Measurements from ENCODE around the gene XDH.
A peak's percentile ranks its signal among the peaks of the same experiment; 100 is the strongest.

The XDH gene

DNA sequence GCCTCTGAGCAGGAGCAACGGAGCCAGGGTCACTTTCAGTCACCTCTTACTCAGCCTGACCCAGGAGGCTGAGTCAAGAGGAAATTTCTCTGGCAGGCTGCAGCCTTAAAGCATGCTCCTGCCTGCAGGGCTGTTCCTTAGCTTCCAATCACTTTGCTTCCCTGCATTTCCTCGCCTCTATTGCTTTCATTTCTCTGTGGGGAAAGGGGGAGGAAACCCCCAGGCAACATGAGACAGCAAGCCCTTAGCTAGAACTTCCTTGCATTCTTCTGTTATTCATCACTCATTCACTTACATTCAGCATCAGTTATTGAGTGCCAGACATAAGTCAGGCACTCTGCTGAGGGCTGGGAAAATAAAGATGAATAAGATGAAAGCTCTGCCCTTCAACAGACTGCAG lies 13.0 kb downstream of the XDH start:
- no peak for DNase-seq

DNA sequence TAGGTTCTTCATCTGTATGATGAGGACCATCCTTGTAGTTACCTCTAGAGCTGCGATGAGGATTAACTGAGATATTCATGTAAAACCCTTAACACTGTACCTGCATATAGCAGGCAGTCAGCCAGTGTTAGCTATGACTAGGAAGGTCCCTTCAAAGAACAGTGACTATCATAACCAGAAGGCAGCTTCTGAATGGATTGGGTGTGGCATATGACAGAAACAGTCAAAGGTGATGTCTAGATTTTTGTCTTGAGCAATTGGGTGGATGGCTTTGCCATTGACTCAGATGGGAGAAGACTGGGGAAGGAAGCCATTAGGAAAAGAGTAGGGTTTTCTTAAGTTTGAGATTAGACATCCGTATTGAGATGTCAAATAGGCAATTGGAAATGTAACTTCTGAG lies 15.7 kb downstream of the XDH start:
- DNase-seq = no peak

DNA sequence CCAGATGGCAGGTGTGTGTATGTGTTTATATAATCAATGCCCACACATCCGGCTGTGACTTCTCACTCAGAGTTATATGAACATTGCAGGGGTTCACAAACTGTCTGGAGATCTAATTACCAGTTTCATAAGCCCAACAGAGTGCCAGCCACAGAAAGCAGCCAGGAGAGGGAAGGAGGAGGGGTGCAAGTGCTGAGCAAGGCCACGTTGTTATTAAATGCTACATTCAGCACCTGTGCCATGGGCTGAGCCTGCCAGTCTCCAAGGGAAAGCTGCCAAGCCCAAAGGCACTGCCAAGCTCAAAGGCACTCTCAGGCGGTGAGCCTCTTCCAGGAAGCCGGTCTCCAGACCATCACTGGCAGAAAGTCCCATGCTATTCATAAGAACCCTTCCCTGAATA lies 17.4 kb downstream of the XDH start:
- no peak for DNase-seq

DNA sequence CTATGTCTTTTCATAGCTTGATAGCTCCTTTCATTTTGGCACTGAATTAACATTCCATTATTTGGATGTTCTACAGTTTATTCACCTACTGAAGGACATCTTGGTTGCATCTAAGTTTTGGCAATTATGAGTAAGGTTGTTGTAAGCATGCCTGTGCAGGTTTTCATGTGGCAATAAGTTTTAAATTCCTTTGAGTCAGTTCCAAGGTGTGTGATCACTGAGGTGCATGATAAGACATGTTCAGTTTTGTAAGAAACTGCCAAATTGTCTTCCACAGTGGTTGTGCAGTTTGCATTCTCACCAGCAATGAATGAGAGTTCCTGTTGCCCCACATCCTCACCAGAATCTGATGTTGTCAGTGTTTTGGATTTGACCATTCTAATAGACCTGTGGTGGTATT lies 24.2 kb downstream of the XDH start:
- no peak for DNase-seq

DNA sequence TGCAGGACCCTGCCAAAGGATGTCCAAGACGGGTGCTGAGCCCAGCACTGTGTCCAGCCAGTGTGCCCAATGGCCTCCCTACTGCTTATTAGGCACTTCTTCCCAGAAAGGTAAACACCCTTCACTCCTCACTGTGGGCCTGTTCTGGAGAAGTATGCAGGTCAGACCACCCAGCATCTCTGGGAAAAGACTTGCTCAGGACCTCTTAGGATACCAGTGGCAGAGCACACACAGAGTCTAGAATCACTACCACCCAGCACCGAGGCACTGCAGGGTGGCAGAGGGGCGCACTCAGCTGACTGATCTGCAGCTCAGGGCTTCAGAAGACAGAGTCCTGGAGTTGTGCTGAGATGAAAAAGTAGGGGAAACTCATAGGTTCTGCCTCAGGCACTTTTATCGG lies 25.8 kb downstream of the XDH start:
- no peak for DNase-seq

DNA sequence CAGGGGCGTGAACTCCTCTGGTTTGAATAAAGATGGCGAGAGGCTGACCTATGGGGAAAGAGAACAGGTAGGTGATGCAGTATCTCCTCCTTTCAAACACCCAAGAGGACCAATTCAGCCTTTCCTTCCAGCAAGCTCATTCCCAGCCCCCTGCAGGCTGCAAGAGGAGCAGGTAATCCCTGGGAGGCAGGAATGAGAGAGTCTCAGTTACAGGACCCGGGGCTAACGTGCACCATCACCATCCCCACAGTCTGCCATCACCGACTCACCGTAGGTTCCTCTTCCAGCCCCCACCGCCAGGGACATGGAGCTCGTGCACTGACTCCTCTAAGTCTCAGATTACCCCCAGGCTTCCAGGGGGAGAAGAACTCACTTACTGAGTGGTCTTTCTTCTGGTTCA lies 26.7 kb downstream of the XDH start:
- no peak for DNase-seq

DNA sequence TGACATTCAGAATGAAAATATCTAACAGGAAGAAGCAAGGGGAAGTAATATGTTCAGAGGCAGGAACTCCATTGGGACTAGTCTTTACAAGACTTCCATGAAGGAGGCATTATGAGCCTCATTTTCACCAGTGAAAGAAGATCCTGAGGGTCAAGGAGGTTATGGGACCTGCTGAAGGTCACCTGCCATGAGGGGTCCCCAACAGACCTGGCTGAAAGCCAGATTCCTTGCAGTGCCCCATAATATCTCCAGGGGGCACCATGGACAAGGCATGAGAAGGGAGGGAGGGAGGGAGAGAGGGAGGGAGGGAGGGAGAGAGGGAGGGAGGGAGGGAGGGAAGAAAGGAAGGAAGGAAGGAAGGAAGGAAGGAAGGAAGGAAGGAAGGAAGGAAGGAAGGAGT lies 27.9 kb downstream of the XDH start:
- DNase-seq = peak; percentile 9

DNA sequence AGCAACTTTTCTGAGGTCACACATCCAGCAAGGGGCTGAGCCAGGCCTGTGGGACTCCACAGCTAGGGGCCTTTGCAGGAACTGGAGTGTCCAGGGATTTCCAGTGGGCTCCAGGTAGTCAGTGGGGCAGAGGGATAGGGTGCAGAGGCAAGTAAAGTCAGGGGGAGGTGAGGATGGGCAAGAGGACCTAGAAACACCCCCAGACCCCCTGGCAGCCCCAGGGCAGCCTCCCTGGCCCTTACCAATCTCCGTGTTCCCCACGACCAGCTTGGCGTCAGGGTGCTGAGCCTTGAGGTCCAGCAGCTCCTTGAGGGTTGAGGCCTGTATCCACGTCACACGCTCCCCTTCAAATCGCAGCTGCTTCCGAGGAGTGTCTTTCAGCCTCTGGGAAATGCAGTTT lies 28.4 kb downstream of the XDH start:
- no peak for DNase-seq

DNA sequence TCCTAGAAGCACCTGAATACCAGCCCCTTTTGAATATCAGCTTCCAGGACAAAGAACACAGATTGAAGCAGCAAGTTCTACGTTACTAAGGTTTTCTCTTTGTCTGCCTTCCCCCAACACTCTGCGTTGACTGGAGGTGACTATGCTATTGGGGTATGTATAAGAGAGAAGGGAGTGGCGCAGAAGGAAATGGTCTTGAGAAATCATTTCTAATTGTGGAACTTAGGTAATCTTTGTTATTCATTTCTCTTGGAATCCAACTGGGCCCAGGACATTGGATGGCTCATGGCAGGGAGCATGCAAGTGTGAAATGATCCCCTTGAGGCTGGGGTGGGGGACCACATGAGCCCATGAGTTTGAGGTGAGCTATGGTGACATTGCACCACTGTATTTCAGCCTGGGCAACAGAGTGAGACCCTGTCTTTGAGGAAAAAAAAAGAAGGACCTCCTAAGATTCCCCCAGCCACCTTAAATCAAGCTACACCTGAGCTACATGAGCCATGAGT lies 29.7 kb downstream of the XDH start:
- no peak for DNase-seq

DNA sequence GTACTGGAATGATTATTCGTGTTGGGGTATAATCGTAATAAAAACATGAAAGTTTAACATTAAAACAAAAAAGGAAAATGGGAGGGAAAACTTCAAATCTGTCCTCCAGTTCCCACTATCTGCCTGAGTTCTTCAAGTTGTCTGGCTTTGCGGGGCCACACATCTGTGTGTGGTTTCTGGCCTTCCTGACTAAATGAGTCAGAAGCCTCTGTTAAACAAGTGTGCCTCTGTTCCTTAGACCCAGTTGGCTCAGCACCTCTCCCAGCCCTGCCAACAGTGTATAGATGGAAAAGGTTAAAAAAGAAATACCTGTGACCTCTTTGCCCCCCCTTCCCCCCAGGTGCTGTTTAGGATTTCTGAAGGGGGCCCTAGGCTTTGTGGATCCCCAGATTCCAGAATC lies 30.2 kb downstream of the XDH start:
- peak; percentile 21 for DNase-seq

DNA sequence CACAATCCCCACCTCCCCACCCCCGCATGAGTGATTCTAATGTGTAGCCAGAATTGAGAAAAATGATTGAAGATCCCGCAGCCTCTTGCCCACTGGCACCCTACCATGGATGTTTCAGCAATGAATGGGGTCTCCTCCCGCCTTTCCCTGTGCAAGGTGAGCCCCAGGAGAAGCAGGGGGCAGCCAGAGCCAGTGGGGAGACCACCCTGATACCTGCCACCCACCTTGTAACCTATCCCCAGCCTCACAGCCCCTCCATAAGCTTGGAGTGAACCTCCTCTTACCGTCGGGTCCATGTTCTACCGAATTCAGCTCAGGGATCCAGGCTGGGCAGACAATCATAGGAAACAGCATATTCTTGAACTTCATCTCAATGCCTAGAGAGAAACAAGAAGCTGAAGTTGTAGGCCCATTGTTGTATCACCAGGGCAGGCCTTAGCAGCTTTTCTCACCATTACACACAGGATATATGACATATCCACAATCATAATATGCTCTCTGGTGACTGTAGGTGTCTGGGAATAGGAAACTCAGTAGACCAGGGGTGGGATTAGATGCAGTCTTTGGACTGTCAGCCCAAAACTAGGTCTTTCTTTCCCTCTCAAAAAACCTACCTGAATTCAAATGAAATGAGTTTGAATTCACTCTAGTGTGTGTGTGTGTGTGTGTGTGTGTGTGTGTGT lies 30.9 kb downstream of the XDH start:
- DNase-seq = no peak

DNA sequence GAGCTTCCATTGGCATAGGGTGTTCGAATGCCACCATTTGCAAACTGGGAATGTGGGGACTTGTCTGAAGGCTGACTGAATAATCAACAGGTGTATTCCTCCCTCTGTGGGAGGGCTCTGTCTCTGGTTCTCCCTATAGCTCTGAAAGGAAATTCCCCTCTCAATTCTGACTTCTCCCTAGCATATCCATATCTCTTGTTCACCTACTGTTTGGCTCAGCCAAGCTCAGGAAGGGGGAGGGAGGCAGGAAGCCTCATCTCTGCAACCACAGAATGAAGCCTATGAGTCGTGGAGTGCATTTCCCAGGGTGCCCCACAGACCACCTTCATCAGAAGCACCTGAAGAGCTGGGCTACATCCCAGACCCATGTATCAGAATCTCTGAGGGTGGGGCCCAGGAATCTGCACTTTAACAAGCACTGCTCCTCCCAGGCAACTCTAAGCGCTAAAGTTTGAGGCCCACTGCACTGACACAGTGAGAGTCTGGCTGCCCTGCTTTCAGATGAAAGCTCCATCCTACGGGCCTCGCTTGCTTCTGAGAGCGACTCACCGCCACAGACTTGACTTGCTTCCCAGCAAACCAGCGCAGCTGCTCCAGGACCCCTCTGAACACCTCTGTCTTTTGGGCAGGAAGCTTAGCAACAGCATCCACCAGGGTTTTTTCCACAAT lies 32.0 kb downstream of the XDH start:
- no peak for DNase-seq

DNA sequence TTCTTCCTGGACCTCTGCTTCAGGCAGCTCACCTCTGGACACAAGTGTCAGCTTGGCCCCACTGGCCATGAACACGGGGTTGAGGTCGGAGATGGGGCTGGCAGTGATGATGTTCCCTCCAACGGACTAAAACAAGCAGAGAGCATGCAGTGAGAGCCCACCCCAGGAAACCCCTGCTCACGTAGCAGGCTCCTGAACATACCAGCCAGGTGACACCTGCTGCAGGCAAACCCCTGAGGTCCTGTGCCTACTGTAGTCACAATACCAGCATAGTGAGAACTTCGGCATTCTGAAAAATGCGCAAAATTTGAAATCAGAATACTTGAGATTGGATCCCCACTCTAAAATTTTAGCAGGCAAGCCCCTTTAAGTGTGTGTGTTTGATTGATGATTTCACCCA lies 32.9 kb downstream of the XDH start:
- DNase-seq = no peak

DNA sequence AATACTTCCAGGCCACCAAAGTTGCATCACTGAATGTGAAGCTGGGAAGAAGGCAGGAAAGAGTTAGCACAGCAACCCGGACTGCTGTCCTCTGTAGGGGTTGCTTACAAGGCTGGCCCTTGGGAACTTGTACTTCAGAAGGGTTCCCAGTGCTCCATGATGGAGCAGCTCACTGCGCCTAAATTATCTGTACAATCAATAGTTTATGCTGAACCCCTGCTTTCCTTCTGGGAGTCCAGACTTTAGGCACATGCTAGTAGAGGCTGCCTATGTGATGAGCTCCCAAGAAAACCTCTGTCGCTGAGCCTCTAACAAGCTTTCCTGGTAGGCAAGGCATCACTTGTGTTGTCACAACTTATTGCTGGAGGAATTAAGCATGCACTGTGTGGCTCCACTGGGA lies 34.3 kb downstream of the XDH start:
- DNase-seq = no peak

DNA sequence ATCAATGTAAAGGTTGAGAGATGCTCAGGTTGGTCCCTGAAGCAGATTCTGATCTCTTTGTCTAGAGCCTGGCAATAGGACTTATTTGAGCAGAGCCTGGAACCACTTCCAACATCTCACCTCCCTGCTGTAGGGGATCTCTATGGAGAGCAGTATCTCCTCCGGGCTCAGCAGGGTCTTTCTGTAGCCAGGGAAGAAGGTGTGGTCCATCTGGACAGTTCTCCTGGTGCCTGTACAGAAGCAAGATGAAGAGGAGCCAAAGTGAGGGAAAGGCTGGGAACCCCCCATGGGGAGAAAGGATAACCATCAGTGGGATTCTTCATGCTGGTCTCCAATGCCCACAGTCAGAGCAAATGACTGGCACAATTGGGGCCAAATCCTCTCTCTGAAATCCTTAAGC lies 34.8 kb downstream of the XDH start:
- DNase-seq = no peak

DNA sequence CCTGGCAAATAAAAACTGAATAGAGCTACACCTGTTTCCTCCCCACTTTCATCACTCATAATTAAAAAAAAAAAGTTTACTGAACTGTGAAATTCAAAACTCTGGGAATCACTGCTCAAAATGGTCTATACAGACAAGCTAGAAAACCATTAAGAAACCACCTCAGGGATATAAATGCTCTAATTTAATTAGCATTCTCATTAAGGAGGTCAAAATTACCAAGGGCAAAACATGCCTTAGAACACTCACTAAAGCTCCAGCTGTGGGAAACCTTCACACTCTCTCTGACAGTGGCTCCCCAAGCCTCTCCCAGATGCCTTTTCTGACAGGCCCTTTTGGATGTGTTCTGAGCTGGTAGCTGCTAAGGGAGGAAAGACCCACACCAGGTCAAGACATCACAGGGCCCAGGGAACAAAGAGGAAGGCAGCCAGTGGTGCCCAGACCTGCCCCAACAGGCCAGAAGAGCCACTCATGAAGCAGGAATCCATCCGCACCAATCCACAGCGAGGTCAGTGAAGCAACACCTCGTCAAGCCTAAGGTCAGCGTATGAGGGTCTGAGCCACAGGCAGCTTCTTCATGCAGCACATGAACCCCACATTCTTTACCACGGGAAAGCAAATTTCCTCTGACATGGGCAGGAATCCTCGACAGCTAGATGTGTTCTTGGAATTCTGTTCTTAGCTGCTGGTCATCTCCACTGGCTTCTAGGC lies 35.6 kb downstream of the XDH start:
- no peak for DNase-seq

DNA sequence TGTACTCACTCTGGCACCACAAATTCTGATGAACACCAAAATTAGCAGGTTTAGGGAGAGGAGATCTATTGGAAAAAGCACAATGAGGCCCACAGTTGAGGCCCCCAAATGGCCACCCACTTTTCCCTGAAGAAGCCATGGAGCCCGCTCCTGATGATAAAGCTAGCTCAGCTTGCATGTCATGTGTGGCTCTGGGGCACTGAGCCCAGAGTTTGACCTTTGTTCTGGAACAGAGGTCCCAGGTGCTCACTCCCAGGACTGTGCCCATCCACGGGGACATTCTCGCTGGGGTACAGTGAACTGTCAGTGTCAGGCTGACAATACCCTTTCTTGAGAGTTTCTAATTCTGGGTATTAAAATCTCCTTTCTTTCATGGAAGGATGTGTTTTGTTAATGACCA lies 36.2 kb downstream of the XDH start:
- DNase-seq = no peak

DNA sequence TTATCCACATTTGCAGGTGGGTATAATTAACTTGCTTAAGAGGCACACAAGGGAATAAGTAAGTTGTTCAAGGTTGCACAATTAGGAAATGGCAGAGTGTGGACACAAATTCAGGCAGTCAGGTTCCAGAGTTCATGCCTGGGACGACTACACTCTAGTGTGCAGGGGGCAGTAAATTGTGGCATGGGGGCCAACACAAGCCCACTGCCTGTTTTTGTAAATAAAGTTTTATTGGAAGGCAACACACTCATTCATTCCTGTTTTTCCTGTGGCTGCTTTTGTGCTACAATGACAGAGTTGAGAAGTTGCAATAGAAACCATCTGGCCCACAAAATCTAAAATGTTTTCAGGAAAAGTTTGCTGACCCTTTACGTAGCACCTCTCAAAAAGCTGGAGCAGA lies 41.4 kb downstream of the XDH start:
- DNase-seq = no peak

DNA sequence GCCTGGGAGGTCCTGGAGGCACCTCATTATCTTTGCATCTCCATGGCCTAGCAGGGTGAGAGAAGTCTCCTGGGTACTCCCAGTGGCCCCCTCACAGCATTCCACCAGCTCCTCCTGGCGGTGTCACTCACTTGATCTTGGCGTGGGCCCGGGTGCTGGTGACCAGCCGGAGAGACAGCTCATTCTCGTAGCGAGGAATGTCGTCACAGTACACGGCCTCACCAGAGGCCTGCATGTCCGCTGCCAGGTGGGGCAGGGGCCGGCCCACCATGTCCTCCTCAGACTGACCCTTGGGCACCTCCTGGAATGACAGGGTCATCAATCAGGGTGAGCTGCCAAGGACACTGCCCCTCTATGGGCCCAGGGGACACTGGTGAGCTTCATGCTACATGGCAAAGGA lies 42.4 kb downstream of the XDH start:
- no peak for DNase-seq

DNA sequence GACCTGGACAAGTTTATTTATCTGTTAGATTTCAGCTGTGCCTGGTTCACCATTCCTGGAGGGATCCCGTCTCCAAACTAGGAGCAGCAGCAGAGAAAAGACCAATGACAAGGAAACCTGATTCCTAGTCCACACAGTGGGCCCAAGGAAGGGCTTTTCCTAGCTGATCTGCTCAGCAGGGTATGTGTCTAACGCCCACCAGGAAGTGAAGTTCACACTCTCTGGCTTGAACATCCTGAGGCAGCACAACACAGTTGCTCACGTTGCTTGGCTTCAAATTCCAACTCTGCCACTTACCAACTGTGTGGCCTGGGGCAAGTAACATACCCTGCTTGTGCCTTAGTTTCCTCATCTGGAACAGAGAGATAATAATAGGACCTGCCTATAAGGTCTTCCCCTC lies 42.9 kb downstream of the XDH start:
- no peak for DNase-seq

DNA sequence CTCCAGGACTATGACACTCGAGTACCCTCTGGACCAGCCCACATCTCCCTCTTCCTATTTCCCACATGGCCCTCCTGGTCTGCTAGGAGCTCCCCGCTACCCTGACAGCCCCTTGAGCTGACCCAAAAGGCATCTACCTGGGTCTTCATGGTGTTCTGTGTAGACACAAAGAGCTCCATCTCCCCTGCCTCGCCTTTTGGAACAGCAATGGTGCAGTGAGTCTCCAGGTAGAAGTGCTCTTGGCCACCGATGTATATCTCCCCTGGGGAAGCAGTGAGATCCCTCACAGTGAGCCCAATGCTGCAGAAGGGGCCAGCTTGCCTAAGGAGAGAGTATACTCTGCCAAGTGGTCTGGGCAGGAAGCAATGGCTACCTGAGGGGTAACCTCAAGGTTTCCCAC lies 47.8 kb downstream of the XDH start:
- no peak for DNase-seq

DNA sequence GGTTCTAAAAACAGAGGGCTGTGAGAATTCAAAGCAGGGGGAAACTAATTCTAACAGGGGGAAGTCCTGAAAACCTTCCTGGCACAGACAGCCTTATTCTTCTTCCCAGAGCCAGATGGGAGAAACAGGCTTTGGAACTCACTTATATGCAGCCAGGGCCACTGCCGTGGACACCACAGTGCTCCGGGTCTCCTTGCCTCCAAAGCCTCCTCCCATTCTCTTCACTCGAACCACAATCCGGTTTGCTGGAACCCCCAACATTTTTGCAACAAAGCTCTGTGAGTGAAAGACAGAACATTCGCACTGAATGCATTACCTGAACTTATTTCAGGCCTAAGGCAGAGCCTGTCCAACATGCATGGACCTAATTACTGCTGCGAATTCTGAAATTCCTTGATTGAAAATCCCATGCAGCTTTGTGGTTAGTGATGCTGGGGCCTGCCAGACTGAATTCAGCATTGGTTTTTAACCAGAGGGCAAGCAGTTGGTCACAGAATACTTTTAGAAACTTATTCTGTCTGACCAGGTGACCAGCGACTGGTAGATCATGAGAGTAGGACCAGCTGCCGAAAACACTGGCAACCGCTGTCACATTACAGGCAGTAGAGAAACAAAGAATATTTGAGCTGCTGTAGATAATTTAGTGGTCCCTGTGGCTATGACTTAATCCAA lies 48.6 kb downstream of the XDH start:
- no peak for DNase-seq

DNA sequence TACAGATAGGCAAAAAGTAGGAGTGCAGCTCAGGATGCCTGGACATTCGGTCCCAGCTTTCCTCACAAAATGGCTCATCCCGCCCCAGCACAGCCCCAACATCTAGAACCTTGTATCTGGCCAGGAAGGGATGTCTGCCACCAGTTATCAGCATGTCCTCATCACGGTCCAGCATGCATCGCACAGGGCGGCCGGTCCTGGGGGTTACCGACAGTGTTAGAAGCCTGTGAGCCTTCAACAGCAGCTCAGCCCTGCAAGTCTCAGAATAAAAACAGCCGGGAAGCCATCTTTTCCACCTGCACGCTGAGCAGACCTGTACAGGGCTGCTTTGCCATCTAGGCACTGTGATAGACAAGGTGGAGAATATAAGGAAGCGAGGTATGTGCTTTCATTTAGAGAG lies 49.2 kb downstream of the XDH start:
- DNase-seq = no peak
